Measurements from ENCODE around the gene PSMC5.
A peak's percentile ranks its signal among the peaks of the same experiment; 100 is the strongest.
"Not testable (repeated sequence)": the region's sequence is repeated elsewhere in the genome, so short reads cannot be mapped to it uniquely, and the experiment has no call there.

Gene PSMC5

GRCh38 chr17:63838631-63839171 is 11.5 kb downstream of the PSMC5 start:
- no peak for DNase-seq (ENCODE audit: low spot score)

GRCh38 chr17:63840591-63841349 is 13.5 kb downstream of the PSMC5 start:
- DNase-seq (ENCODE audit: low spot score) = no peak

GRCh38 chr17:63841350-63842172 is 14.3 kb downstream of the PSMC5 start:
- no peak for DNase-seq (ENCODE audit: low spot score)

- DNase-seq (ENCODE audit: low spot score) = no peak
Measured at GRCh38 chr17:63842173-63842539, 14.9 kb downstream of the PSMC5 start.

GRCh38 chr17:63842540-63843386 is 15.5 kb downstream of the PSMC5 start, which contains the start of gene SMARCD2:
TSS of gene SMARCD2 (minus strand) at chr17:63842685. CDS start at chr17:63842674, 11 bp downstream.
- peak; percentile 99 for DNase-seq (ENCODE audit: low spot score)

GRCh38 chr17:63843387-63843888 is 16.2 kb downstream of the PSMC5 start:
- peak; percentile 47 for DNase-seq (ENCODE audit: low spot score)

GRCh38 chr17:63843910-63844677 is 16.9 kb downstream of the PSMC5 start:
- DNase-seq (ENCODE audit: low spot score) = no peak

GRCh38 chr17:63845509-63845908 is 18.3 kb downstream of the PSMC5 start:
- no peak for DNase-seq (ENCODE audit: low spot score)

- DNase-seq (ENCODE audit: low spot score) = no peak
Measured at GRCh38 chr17:63847525-63848249, 20.5 kb downstream of the PSMC5 start.

- DNase-seq (ENCODE audit: low spot score) = peak; percentile 96
Measured at GRCh38 chr17:63848834-63849689, 21.8 kb downstream of the PSMC5 start.

- DNase-seq (ENCODE audit: low spot score) = no peak
Measured at GRCh38 chr17:63850401-63850800, 23.2 kb downstream of the PSMC5 start.

GRCh38 chr17:63853260-63853659 is 26.0 kb downstream of the PSMC5 start:
- no peak for DNase-seq (ENCODE audit: low spot score)

GRCh38 chr17:63854709-63855108 is 27.5 kb downstream of the PSMC5 start:
- DNase-seq (ENCODE audit: low spot score) = no peak

- DNase-seq (ENCODE audit: low spot score) = no peak
Measured at GRCh38 chr17:63855185-63855584, 28.0 kb downstream of the PSMC5 start.

GRCh38 chr17:63856425-63856824 is 29.2 kb downstream of the PSMC5 start:
- DNase-seq (ENCODE audit: low spot score) = not testable (repeated sequence)

- no peak for DNase-seq (ENCODE audit: low spot score)
Measured at GRCh38 chr17:63859257-63859656, 32.0 kb downstream of the PSMC5 start.

- not testable (repeated sequence) for DNase-seq (ENCODE audit: low spot score)
Measured at GRCh38 chr17:63866625-63867024, 39.4 kb downstream of the PSMC5 start.

GRCh38 chr17:63869491-63870291 is 42.5 kb downstream of the PSMC5 start:
- DNase-seq (ENCODE audit: low spot score) = not testable (repeated sequence)

Data from activated CD4-positive, alpha-beta T cell treated with anti-CD3 and anti-CD28 coated beads, Interleukin-2, Interleukin-4, amounts not matched to agents 100 ng/mL and 50 ng/mL, durations not matched to agents 16 hours and 8 hours (primary cell).